Measurements from ENCODE around the gene ELAC2.

GRCh38 chr17:12947047-12947446 lies 70.8 kb downstream of the ELAC2 start:
- TF ChIP-seq CTCF (IDR thresholded peaks at IDR 0.05) (no peak), POLR2A (IDR thresholded peaks at IDR 0.05) (no peak)
